Stimulated activated CD8-positive, alpha-beta memory T cell treated with anti-CD3 and anti-CD28 coated beads, Interleukin-12 subunit alpha, Interleukin-12 subunit beta, amount 100 ng/mL, for 24 hours (primary cell): ENCODE results near the gene TRIM69.

ENCODE experiments used
- DNase-seq: peaks from one replicate; pipeline ENCODE4 v3.0.0-alpha.2; 2020; ENCODE audit errors: extremely low read depth

Gene TRIM69

DNA sequence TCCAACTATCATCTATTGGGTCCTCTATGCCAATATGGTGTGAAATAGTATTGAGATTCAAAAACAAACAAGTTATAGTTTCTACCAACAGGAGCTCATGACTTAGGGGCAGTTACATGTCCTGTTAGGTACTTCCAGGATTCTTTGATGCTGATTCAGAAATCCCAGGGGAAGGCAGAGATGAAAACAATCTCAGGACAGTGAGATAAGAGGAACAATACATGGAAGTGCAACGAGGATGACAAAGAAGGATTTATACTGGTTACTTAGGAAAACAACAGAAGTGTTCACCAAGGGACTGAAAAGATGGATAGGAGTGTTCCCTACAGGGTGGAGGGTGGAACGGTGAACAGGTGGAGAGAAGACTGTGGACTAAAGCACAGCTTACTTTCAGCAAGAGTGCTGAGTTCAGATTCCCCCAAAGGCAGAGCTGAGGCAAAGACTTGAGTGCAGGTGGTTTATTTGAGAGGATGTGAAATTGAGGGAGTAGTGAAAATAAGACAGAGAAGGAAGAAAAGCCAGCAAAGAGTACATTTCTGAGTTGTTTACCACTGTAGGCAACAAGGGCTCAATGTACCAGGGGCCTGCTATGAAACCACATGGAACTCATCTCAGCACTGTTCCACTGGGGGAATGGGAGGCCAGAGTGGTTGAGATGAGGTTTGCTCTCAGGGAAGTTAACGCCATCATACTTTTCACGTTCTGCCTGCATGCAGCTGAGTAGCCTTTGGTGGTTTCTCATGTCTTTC is 68.1 kb downstream of the TRIM69 start:
- DNase-seq, result no peak

DNA sequence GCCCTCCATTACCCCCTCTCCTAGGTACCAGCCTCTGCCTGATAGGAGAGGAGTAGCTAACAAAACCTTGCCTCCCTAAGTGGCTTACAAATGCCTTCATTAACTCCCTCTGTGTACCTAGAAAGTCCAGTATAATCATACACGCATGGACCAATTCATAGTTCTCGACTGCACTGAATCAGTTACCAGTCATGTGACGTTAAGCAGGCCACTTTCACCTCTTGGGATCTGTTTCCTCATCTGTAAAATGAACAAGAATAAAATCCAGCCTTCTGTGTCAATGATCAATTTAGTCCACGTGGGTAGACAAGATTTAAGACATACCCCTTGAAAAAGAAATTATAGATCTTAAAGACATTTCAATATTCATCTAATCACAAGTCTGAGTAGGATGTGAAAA is 72.2 kb downstream of the TRIM69 start:
- DNase-seq, result no peak

DNA sequence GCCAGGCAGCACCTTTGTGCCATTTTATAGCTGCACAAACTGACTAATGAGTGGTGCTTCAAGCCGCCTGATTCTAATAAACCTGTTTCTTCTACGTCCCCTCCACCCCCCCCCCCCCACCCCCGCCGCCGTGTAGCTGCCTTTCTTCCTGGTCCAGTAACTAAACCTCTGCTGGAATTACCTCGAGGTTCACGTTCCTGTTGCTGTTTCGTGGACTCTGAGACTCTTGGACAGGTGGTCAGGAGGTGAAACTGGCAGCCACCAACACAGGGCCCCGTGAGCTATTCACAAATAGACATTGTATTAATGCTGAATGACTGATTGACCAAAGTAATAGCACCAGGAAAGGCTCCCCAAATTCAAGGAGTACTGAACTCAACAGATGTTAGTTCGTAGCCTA is 73.9 kb downstream of the TRIM69 start:
- DNase-seq, result no peak

DNA sequence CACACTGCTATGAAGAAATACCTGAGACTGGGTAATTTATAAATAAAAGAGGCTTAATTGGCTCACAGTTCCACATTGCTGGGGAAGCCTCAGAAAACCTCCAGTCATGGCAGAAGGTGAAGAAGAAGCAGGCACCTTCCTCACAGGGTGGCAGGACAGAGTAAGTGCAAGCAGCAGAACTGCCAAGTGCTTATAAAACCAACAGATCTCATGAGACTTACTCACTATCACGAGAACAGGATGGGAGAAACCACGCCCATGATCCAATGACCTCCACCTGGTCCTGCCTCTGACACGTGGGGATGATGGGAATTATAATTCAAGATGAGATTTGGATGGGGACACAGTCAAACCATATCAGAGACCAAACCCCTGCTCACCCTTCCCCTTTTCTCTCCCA is 75.0 kb downstream of the TRIM69 start:
- DNase-seq, result no peak

DNA sequence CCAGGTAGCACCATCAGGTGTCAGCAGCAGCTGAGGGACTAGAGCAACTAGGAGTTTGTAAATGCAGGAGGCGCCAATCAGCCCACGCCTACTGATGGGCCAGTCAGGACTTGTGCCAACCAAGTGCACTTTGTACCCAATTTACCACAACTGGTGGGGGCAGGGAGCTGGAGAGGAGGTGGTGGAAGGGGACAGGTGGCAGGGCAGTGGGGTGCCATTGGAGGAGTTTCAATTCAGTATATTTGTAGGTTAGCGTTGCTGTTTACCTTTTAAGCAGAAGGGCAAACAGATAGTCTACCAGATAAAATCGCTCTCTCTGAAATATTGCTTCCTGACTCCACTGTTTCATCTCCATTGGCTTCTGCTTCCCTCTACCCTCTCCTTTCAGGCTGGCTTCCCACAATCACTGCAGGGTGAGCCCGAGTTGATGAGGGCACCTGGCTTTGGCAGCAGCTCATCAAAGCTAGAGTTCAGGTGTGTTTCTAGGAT is 75.7 kb downstream of the TRIM69 start:
- DNase-seq, result no peak

DNA sequence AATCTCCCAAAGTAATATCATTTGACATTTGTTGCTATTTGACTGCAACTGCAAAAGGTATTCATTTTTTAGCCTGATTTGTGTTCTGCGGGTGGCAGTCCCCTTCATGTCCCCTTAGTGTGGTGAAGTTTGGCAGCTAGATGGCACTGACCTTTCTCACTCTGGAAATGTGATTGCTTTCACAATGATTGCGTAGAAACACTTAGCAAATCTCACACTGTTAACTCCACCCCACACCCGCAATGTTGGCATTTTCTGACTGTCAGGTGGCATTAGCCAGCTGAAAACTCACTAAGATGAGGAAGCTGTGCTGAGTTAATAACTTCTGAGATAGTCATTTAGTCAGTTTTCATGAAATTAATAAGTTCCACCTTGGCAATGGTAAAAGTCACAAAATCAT is 76.9 kb downstream of the TRIM69 start:
- DNase-seq, result no peak
